ENCODE results near the gene PHEX. TPM values are rescaled to one million over a fixed set of nuclear protein-coding genes. Genes with fewer than 3 reads are reported as not detected.

PHEX gene
- total and polyA plus RNA-seq, 7 donors = 0.01 to 0.11 (median 0.04) TPM; not detected in 3

- TF ChIP-seq CTCF (IDR thresholded peaks at IDR 0.05) = no peak
- H3K27me3 ChIP-seq (ENCODE audit: insufficient read depth in 3 of 3, low read length in 2 of 3) = peaks cover 0 to 15% (median 0%) of the 10 kb centered on the region in 3 donors
- H3K4me1 ChIP-seq = no peaks in the 10 kb centered on the region
- no peak overlapping the region for H3K27ac ChIP-seq
- intact Hi-C loops (cut with DNase I) = no loop called here
- no peak for ATAC-seq
- DNase-seq = no peak
- no peaks in the 10 kb centered on the region for H3K36me3 ChIP-seq (ENCODE audit: insufficient read depth in 1 of 2, low read depth in 1 of 2)
- no peak overlapping the region for H3K4me3 ChIP-seq
- no peaks in the 10 kb centered on the region for H3K9me3 ChIP-seq
- whole genome bisulfite sequencing, 3 donors = 51 to 58% (median 55%) methylated on average over 5 to 6 of the region's 6 CpGs
Observed at GRCh38 chrX:22110729-22111494, 78.8 kb downstream of the PHEX start.

- intact Hi-C loops (cut with DNase I) = no loop called here
- H3K4me1 ChIP-seq = no peaks in the 10 kb centered on the region
- no peak overlapping the region for H3K27ac ChIP-seq
- peaks cover 0 to 8% (median 0%) of the 10 kb centered on the region in 3 donors for H3K27me3 ChIP-seq (ENCODE audit: insufficient read depth in 3 of 3, low read length in 2 of 3)
- ATAC-seq (no peak), DNase-seq (no peak)
- TF ChIP-seq CTCF (IDR thresholded peaks at IDR 0.05) = no peak
- no peaks in the 10 kb centered on the region for H3K36me3 ChIP-seq (ENCODE audit: insufficient read depth in 1 of 2, low read depth in 1 of 2)
- 76 to 93% (median 90%) methylated on average over 7 of the region's 7 CpGs for WGBS, 3 donors
- H3K9me3 ChIP-seq = no peaks in the 10 kb centered on the region
- H3K4me3 ChIP-seq = no peak overlapping the region
Observed at GRCh38 chrX:22116605-22117546, 84.8 kb downstream of the PHEX start.

GRCh38 chrX:22117633-22118032 is 85.5 kb downstream of the PHEX start:
- DNase-seq = no peak
- H3K4me1 ChIP-seq = no peaks in the 10 kb centered on the region
- H3K27me3 ChIP-seq (ENCODE audit: insufficient read depth in 3 of 3, low read length in 2 of 3) = peaks cover 0 to 8% (median 0%) of the 10 kb centered on the region in 3 donors
- H3K9me3 ChIP-seq = no peaks in the 10 kb centered on the region
- H3K36me3 ChIP-seq (ENCODE audit: insufficient read depth in 1 of 2, low read depth in 1 of 2) = no peaks in the 10 kb centered on the region
- H3K4me3 ChIP-seq = no peak overlapping the region
- no peak overlapping the region for H3K27ac ChIP-seq
- 32 to 47% (median 39%) methylated on average over 2 of the region's 2 CpGs for WGBS, 3 donors
- ATAC-seq = no peak
- intact Hi-C loops (cut with DNase I) = no loop called here
- TF ChIP-seq CTCF (IDR thresholded peaks at IDR 0.05) = no peak

- intact Hi-C loops (cut with DNase I) = no loop called here
- Histone ChIP-seq H3K9me3 (no peaks in the 10 kb centered on the region), H3K4me3 (no peak overlapping the region), H3K27ac (no peak overlapping the region), H3K4me1 (no peaks in the 10 kb centered on the region), H3K36me3 (ENCODE audit: insufficient read depth in 1 of 2, low read depth in 1 of 2) (no peaks in the 10 kb centered on the region), H3K27me3 (ENCODE audit: insufficient read depth in 3 of 3, low read length in 2 of 3) (peaks cover 0 to 8% (median 0%) of the 10 kb centered on the region in 3 donors)
- ATAC-seq = no peak
- no peak for DNase-seq
- 46 to 65% (median 56%) methylated on average over 10 of the region's 10 CpGs for WGBS, 3 donors
- no peak for TF ChIP-seq CTCF (IDR thresholded peaks at IDR 0.05)
Observed at GRCh38 chrX:22118161-22118830, 86.2 kb downstream of the PHEX start.
